GM19043 (cell line): ENCODE results near the gene OPTN.
"Not testable (repeated sequence)": the region's sequence is repeated elsewhere in the genome, so short reads cannot be mapped to it uniquely, and the experiment has no call there.

ENCODE experiments used
- ATAC-seq: cut with Tn5 transposase; IDR thresholded peaks from one replicate; pipeline ENCODE4 v1.9.1; 2021; ENCODE audit warnings: low read depth; ENCODE audit not compliant: unreplicated experiment

The OPTN gene

DNA sequence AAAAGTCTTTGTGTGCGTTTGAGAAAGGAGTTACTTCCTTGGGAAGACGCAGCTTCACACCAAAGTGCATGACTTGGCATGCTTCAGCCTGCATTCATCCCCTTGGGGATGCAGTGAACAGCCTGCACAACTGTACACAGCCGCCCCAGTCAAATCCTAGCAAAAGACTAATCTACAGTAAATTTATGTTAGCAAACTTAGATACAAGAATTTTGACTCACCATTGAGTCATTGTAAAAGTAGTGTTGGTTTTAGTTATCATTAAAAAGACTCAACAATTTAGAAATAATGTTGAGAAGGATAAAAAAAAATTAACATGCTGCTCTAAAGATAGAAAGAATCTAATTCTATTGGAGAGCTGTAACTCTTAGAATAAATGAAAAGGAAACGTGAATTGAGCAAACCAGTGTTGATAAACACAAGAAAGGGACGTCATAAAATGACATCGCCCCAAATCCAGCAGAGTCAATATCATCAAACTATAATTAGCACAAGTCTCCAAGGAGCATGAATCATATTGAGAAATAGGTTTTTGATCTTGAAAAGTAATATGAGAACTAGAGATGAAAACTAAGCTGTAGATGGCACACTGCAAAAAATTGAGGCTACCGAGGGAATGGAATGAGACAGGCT, 11.9 kb upstream of the OPTN start:
- no peak for ATAC-seq

DNA sequence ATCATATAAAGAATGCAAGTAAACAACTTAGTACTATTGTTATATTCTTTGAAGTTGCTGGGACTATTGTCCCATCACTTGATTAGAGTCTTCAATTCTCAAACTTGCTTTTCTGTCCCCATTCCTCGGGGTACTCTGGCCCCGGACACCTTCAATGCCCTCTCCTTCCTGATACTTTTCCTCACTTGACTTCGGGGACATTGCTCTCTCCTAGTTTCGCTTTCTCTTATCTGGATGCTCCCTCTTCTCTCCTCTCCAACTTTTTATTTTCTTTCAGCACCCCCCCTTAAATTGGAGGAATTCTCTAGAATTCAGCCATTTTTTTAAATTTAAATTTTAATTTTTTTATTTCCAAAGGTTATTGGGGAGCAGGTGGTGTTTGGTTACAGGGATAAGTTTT, 10.6 kb upstream of the OPTN start:
- no peak for ATAC-seq

DNA sequence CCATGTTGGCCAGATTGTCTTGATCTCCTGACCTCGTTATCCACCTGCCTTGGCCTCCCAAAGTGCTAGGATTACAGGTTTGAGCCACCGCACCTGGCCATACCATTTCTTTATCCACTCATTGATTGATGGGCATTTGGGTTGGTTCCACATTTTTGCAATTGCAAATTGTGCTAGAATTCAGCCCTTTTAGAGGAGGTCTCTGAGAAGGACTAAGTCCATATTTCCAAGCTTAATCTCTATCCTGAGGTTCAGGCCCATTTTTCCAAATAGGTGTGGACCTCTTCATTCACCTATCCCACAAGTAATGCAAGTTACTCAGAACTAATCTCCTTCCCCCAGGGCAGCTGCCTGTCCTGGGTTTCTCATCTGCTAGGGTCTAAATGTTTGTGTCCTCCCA, 9.7 kb upstream of the OPTN start:
- no peak for ATAC-seq

DNA sequence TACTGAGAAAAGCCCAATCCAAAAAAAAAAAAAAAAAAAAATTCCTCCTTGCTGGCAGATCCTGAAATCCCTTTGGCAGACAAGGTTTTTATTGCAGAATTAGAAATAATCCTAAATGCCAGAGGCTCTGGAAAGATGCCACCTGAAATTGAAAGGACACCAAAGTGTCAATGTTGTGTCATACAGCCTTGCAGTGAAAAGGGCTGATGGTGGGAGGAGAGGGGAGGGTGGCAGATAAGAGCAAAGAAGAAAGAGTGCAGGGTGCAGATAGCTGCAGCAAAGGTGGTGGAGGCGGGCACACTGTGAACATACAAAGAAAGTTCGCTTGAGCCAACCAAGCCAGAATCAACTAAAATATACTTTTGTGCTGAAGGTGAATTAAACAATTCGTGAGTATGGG, 8.2 kb upstream of the OPTN start:
- no peak for ATAC-seq

DNA sequence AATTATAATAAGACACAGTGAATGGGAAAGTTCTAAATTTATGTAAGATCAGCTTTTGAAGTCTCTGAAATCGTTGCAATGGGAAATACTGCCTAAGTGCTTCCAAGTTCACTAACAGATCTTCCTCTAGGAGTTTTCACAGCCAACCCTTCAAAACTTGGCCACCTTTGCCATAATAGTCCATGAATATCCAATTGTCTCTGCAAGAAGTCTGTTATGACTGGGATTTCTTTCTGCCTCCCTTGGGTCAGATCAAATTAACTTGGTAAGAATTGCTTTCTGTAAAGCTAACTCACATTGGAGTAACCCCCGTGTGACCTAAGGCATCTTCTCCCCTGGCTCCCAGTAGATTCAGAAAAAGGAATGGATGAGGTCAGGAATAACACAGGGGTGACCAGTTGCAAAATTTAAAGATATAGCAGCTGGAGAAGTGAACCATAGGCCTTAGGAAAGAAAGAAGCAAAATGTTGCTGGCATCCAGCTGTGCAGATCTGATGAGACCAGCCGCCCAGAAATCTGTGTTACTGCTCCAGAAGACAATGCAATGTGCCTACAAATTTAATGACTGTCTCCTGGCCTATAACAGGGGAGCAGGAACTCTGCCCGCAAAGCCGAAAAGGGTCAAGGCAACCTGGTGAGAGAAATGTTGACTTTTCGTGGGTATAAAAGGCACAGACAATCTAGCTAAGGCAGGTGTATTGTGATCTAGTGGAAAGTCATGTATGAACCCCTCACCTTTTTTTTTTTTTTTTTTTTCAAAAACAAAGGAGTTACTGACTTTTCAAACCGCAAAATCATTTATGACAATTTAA, 7.5 kb upstream of the OPTN start:
- no peak for ATAC-seq

DNA sequence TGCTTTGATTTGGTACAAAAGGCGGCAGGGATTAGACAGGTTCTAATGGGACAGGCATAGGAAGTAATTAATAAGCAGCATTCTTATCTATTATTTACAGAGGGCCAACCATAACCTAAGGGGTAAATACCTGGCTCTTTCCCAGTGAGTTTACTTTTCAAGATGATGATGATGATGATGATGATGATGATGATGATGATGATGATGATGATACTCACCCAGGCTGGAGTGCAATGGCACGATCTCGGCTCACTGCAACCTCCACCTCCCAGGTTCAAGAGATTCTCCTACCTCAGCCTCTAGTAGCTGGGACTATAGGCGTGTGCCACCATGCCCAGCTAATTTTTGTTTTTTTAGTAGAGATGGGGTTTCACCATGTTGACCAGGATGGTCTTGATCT, 5.9 kb upstream of the OPTN start:
- ATAC-seq, result not testable (repeated sequence)

DNA sequence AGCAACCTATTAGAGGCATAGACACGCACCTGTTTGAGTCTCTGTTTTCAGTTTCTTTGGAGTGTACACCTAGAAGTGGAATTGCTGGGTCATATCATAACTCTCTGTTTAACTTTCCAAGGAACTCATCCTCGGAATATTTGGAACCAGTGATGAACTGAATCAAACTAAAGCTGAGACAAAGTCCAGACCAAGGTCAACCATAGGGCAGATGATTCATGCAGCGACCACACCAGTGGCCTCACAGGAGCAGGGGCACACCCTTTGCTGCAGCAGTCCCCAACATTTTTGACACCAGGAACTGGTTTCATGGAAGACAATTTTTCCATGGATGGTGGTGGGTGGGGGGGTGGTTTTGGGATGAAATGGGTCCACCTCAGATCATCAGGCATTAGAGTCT, 4.9 kb upstream of the OPTN start:
- ATAC-seq, result no peak

DNA sequence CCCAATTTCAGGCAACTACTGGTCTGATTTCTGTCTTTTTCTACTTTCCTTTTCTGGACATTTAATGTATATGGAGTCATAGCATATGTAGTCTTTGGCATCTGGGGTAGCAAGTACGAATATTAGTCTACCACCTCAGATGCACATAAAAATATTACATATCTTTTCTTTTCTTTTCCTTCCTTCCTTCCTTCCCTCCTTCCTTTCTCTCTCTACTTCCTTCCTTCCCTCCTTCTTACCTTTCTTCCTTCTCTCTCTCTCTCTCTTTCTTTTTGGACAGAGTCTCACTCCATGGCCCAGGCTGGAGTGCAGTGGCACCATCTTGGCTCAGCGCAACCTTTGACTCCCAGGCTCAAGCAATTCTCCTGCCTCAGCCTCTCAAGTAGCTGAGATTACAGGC, 4.0 kb upstream of the OPTN start:
- ATAC-seq, result no peak

DNA sequence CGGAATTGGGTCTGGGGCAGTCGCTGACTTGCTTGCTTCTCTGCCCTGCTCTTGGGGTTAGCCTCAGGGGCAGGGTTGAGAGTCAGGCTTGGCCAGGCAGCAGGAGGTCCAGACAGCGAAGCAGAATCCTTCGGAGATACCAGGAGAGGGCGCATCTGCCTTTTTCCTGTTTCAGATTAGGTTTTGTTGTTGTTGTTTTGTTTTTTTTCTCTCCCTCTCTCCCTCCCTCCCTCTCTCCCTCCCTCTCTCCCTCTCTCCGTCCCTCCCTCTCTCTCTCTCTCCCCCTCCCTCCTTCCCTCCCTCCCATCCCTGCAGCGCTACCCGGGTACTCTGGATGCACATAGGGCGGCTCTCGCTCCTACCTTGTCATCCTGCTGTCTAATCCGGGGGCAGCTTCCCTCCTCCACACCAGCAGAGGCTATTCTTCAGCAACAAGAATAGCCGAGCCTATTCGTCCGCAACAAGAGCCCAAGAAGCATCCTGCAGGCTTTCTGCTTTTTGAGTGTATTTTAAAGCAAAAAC, 758 bp upstream of the OPTN start:
- ATAC-seq, result peak; percentile 21

DNA sequence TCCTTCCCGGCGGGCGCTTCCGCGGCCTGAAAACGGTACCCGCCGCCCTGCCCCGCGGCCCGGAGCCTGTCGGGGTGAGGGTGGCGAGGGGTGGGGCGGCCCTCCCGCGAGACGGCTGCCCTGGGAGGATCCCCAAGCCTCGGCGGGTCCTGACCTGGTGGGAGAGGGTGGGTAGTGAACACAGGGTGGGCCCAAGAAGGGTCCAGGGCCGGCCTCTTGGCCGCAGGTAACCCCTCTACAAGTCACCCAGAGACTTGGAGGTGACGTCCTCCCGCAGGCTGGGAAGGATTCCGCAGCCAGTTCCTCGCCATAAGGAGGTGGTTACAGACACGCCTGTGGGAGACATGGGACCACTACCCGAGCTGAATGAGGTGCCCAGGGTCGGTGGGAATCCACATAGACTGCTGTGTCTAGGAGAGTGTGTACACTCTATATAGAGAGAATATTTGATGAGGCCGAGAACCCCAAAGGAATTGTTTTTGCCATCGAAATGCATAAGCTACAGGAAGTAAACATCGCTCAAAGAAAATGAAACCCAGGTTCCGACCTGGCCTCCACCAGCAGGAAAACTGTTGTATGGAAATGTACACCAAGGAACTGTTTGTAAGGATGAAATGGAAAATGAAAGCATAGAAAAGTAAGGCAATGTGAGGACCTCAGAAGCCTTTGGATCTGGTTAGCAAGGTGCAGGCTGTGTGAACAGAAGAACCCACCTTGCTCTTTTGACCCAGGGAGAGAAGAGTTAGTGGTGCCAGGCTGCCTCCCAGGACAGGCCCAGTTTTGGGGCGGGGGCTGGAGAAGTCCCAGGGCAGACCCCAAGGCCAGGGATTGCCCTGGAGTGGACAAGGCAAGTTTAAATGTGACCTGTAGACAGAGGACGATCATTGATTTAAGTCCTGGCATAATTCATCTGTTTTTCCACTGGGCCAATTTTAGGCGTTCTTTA, 659 bp downstream of the OPTN start:
- ATAC-seq, result peak; percentile 23

DNA sequence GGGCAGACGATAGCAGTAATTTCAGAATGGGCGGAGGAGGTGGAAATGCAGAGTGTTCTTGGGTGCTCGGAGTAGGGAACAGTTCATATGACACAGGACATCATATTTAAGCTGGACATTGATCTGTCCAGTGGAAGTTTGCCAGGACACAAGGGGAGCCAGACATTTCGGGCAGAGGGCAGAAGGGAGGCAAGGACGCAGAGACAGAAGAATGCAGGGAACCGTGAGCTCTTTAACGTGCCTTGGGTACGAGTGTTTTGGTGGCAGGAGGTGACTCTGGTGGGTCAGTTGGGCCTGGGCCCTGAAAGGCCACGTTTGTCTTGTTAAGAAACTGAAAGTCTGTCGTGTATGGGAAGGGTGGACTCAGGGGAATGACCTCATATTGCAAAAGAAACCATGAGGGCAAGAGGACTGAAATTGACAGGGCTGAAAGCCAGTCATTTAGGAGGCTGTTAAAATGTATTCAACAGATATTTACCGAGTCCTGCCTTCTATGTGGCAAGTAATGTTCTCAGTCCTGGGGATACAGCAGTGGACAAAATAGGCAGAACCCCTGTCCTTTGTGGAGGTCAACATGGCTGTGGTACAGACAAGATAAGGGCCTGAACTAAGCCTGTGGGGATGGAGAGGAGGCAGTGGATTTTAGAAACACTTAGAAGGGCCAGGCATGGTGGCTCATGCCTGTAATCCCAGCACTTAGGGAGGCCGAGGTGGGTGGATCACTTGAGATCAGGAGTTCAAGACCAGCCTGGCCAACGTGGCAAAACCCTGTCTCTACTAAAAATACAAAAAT, 2.2 kb downstream of the OPTN start:
- ATAC-seq, result no peak

DNA sequence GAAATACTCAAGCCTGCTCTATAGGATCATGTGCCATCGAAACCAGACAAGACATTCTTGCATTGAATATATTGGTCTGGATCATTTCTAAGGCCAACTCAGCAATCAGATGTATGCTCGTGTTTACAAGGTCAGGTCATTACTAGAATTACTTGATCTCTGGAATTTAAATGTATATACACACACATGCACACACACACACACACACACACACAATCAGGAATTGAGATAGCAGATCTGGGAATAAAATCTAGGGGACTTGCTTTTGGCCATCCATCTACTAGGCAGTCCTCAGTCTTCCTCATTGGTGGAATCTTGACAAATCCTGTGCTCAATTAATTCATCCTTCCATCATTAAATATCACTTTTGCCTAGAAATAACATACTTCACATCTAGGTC, 3.6 kb downstream of the OPTN start:
- no peak for ATAC-seq

DNA sequence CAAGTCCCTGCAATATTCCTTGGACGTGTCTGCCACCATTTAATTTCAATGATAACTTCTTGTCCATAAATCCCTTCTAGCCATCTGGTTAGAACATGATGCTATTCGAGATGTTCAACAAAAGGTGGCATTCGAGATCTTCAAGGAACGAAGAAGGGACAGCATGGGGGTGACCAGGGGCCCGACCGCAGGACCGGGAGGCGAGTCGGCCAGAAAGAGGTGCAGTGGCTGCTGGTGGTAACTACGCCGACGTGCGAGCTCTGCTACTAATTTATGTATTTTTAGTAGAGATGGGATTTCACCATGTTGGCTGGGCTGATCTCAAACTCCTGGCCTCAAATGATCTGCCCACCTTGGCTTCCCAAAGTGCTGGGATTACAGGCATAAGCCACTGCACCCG, 4.7 kb downstream of the OPTN start:
- ATAC-seq, result no peak

DNA sequence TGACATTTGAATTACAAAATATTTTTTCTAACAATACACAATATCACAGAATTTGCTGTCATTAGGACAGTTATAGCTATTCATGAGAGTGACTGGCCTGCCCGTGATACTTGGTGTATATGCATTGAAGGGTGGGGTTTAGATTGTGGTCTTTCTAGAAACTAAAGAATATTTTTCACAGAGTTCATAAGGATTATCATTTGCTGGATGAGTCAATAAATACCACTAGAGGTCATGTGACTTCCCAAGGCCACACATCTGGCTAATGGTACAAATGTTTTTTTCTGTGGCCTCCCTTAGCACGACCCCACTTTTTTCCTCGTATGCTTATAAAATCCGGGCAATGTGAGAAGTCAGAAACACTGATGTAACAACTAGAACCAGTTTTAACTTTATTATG, 5.2 kb downstream of the OPTN start:
- no peak for ATAC-seq

DNA sequence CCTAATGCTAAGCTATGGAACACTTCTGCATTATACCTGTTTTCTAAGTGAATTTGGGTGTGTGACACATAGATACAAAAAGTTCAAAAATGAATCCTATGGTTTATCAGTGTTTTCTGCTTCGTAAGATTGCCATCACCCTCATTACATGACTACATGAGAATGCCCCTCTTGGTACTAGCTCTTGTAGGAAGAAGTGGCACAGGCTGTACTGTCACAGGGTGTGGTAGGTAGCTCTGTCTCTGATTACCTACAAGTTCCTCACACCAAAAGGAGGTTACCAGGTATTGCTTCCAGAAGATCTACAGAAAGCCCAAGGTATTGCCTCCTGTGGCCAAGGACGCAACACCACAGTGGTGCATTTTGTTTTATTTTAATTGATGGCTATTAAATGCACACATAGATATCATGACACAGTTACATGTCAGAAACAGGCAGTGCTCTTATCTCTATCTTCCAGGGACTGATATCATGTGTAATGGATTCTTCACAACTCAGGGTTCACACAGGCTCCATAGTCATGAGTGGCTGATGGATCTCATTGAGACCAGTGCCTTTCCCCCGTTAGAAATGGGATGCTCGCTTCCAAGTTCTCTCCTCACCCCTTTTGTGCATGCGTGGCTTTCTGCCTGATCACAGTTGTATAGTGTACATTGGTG, 6.6 kb downstream of the OPTN start:
- ATAC-seq, result no peak

DNA sequence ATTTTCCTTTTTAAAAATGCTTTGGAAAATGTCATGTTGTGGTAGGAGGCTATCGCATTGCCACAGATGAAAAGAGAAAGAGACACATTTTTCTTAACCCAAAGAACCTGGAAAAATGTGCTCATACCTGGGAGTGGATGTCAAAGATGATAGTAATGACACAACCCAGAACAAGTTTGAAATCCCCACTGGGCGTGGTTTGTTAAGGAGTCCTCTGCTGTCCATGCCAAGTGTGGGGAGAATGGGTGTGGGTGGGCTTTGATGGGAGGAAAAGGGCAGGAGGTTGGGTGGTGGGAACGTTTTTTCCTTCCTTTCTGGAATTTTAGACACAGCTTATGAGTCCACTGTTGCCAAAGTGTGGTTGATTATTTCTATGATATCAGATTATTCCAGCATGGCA, 10.9 kb downstream of the OPTN start:
- no peak for ATAC-seq

DNA sequence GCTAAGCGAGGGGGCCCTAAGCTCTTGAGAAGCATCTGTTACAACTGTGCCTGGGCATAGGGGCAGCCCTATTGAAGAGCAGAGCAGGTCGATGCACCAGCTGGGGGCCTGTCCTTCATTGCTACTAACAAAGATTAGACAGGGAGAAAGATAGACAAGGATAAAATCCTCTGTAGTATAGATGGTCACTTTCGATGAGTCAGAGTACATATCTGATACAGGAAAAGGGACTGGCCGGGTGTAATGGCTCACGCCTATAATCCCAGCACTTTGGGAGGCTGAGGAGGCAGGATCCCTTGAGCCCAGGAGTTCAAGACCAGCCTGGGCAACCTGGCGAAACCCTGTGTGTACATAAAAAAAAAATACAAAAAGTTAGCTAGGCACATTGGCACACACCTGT, 13.6 kb downstream of the OPTN start:
- no peak for ATAC-seq

DNA sequence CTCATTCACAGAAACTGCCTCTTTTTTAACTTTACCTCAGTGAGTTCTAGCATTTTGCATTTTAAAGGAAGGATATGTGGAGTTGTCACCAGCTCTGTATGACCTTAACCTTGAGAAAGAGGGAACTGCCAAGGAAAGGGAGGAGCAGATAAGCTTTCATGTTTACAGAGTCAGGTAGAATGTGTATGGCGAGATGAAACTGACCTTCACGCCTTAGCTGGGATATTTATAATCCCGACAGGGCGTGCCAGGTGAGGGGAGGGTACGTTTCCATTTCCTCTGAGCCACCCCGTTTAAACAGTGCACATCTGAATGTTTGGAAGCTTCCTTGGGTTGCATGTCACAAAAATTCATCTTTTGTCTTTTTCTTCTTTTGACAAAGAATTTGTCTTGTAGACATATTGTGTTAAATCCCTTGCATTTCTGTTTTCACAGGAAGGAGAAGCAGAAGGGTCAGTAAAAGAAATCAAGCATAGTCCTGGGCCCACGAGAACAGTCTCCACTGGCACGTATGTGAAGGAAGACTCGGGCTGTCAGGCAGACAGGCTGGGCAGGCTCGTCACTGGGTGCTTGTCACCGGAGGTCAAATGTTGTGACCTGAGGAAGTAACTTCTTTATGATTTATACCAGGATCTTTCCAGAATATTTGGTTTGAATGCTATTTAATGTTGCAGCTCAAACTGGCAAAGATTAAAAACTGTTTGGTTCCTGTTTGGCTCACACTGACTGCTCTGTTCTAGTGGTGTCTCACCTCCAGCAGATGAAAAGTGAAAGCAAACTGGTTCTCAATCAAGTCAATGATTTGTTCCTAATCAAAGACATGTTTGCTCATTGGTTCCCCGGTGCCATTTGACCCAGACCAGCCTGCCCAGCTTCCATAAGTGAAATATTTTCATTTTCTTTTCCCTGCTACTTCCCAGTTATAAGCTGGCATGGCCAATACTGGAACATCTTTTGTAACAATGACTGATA, 16.2 kb downstream of the OPTN start:
- ATAC-seq, result no peak
